GM18951 (cell line): ENCODE data around the gene KEAP1.
"Not testable (repeated sequence)": the region's sequence is repeated elsewhere in the genome, so short reads cannot be mapped to it uniquely, and the experiment has no call there.

Experiments
- POLR2A ChIP-seq: IDR thresholded peaks from 4 replicates; pipeline ENCODE4 v1.6.1; 2011; ENCODE audit warnings: mild to moderate bottlenecking; ENCODE audit not compliant: insufficient read length, insufficient read depth; ENCODE audit errors: extremely low read depth
- in situ Hi-C: fragments of 300-500 bp; cut with MboI; formaldehyde crosslinking; loops from one replicate; pipeline ENCODE4 v1.12.0; 2022; ENCODE audit warnings: low sequenced_read_pairs, mixed read lengths, inconsistent platforms; ENCODE audit not compliant: unreplicated experiment

Gene KEAP1

GRCh38 chr19:10500247-10500592, 2.9 kb downstream of the KEAP1 start:
- TF ChIP-seq POLR2A: no peak
- in situ Hi-C loops: no loop called here

- in situ Hi-C loops: no loop called here
- TF ChIP-seq POLR2A: peak; percentile 22
Measured at GRCh38 chr19:10499550-10500246, 3.5 kb downstream of the KEAP1 start.

GRCh38 chr19:10497371-10497770, 5.8 kb downstream of the KEAP1 start:
- in situ Hi-C loops: no loop called here
- no peak for TF ChIP-seq POLR2A

- in situ Hi-C loops: no loop called here
Measured at GRCh38 chr19:10491472-10492047, 11.6 kb downstream of the KEAP1 start.

GRCh38 chr19:10486551-10486950, 16.6 kb downstream of the KEAP1 start:
- in situ Hi-C loops: no loop called here
- TF ChIP-seq POLR2A: no peak

More at GRCh38 chr19:10491472-10492047, 11.6 kb downstream of the KEAP1 start:
- TF ChIP-seq POLR2A: no peak

GRCh38 chr19:10478903-10479384, 24.2 kb downstream of the KEAP1 start:
- in situ Hi-C loops: no loop called here
- no peak for TF ChIP-seq POLR2A

GRCh38 chr19:10478476-10478875, 24.7 kb downstream of the KEAP1 start:
- in situ Hi-C loops: no loop called here
- no peak for TF ChIP-seq POLR2A

- TF ChIP-seq POLR2A: no peak
- in situ Hi-C loops: no loop called here
Measured at GRCh38 chr19:10474962-10475451, 28.1 kb downstream of the KEAP1 start.

GRCh38 chr19:10473192-10473591, 30.0 kb downstream of the KEAP1 start:
- in situ Hi-C loops: no loop called here
- TF ChIP-seq POLR2A: no peak

- in situ Hi-C loops: no loop called here
- TF ChIP-seq POLR2A: no peak
Measured at GRCh38 chr19:10471909-10472308, 31.2 kb downstream of the KEAP1 start.

- in situ Hi-C loops: no loop called here
- no peak for TF ChIP-seq POLR2A
Measured at GRCh38 chr19:10468133-10468532, 35.0 kb downstream of the KEAP1 start.

- in situ Hi-C loops: no loop called here
- TF ChIP-seq POLR2A: no peak
Measured at GRCh38 chr19:10467104-10467706, 36.0 kb downstream of the KEAP1 start.

GRCh38 chr19:10464456-10464855, 38.7 kb downstream of the KEAP1 start:
- in situ Hi-C loops: no loop called here
- TF ChIP-seq POLR2A: no peak

GRCh38 chr19:10462557-10462956, 40.6 kb downstream of the KEAP1 start:
- TF ChIP-seq POLR2A: no peak
- in situ Hi-C loops: no loop called here

GRCh38 chr19:10462042-10462441, 41.1 kb downstream of the KEAP1 start:
- in situ Hi-C loops: not testable (repeated sequence)
